HCT116 (cell line): ENCODE data around the gene SLC8A1. TPM values are rescaled to one million over a fixed set of nuclear protein-coding genes. Genes with fewer than 3 reads are reported as not detected.

Experiments used
- ATAC-seq: fragments of 200-7000 bp; cut with Tn5 transposase; 2 replicates; pipeline ENCODE4 v1.9.1; 2020; ENCODE audit warnings: mild to moderate bottlenecking, moderate library complexity
- Bru-seq: library from RNA; stranded (reverse); fragments of 400-500 nt; gene quantifications from one replicate; lab custom pipeline; 2021; lab: Mats Ljungman, UMichigan
- BruChase-seq, 2 experiments: library from RNA; stranded (reverse); fragments of 400-500 nt; gene quantifications; one replicate each; lab custom pipeline; 2021; lab: Mats Ljungman, UMichigan
- BruUV-seq: library from RNA; stranded (reverse); fragments of 400-500 nt; replicated peaks from 2 replicates; lab custom pipeline; 2021; lab: Mats Ljungman, UMichigan
- CTCF ChIA-PET: fragments of 300-600 bp; sonication (Branson Sonifier 250); formaldehyde crosslinking; loops from one replicate; lab custom pipeline; 2021; ENCODE audit warnings: antibody characterized with exemption; lab: Charles Lee
- POLR2A ChIA-PET: fragments of 300-600, 350-600 bp; sonication (Branson Sonifier 250); formaldehyde crosslinking; loops from one replicate; lab custom pipeline; 2021; ENCODE audit warnings: antibody characterized with exemption; lab: Charles Lee
- RAD21 ChIA-PET, 2 experiments: fragments of 300-600 bp; sonication (Branson Sonifier 250); formaldehyde crosslinking; loops; one replicate each; lab custom pipeline; 2023; ENCODE audit warnings: low total read pairs in 2 of 2; ENCODE audit not compliant: uncharacterized antibody in 2 of 2, unreplicated experiment in 2 of 2, low non-redundant PET in 1 of 2; lab: Charles Lee
- DNase-seq: peaks from one replicate; pipeline ENCODE4 v3.0.0-alpha.2; 2010; ENCODE audit warnings: low read depth, low spot score
- H2AFZ ChIP-seq: fragments of 200-600 bp; shearing (Covaris generic), sonication (generic); 2 replicates; pipeline ENCODE4 v1.6.1; 2017; ENCODE audit warnings: low read depth, mixed run types, mixed read lengths, antibody characterized with exemption, low read length; ENCODE audit not compliant: poor library complexity, severe bottlenecking
- H3K27ac ChIP-seq: 2 replicates; pipeline ENCODE4 v1.5.1; 2012; ENCODE audit warnings: low read depth, low read length
- H3K27me3 ChIP-seq: fragments of 200-600 bp; sonication (generic); 2 replicates; pipeline ENCODE4 v1.6.1; 2016; ENCODE audit warnings: mixed run types, low read length, mixed read lengths; ENCODE audit not compliant: insufficient read depth
- H3K36me3 ChIP-seq, 2 experiments: fragments of 200-500 bp in 1 of 2; fragments of 200-600 bp in 1 of 2; sonication (Bioruptor generic) in 1 of 2; sonication (generic) in 1 of 2; 2 replicates each; pipeline versions ENCODE4 v1.5.1 to v1.6.1; 2014 to 2016; ENCODE audit warnings: low read length in 2 of 2, inconsistent platforms in 1 of 2, mixed read lengths in 1 of 2, mixed run types in 1 of 2; ENCODE audit not compliant: insufficient read depth in 2 of 2, control insufficient read depth in 1 of 2
- H3K4me1 ChIP-seq, 2 experiments: fragments of 200-600 bp in 1 of 2; sonication (generic) in 1 of 2; 2 replicates each; pipeline versions ENCODE4 v1.5.1 to v1.6.1; 2012 to 2017; ENCODE audit warnings: low read length in 2 of 2, inconsistent platforms in 1 of 2, mild to moderate bottlenecking in 1 of 2, mixed read lengths in 1 of 2, mixed run types in 1 of 2, moderate library complexity in 1 of 2; ENCODE audit not compliant: insufficient read depth in 2 of 2, control insufficient read depth in 1 of 2
- H3K4me2 ChIP-seq: fragments of 200-600 bp; sonication (generic); 2 replicates; pipeline ENCODE4 v1.6.1; 2017; ENCODE audit warnings: mixed run types, low read length, mixed read lengths
- H3K4me3 ChIP-seq, 2 experiments: fragments of 200-600 bp in 1 of 2; sonication (generic) in 1 of 2; replicated peaks in 1 of 2; 2 replicates each; pipeline ENCODE4 v1.5.1; 2011 to 2016; ENCODE audit warnings: low read length in 2 of 2, control low read depth in 1 of 2, low read depth in 1 of 2, mild to moderate bottlenecking in 1 of 2, mixed read lengths in 1 of 2, mixed run types in 1 of 2
- H3K79me2 ChIP-seq: fragments of 200-600 bp; sonication (generic); 2 replicates; pipeline ENCODE4 v1.6.1; 2017; ENCODE audit warnings: mild to moderate bottlenecking, mixed run types, low read length, moderate library complexity, mixed read lengths; ENCODE audit not compliant: insufficient read depth
- H3K9ac ChIP-seq: fragments of 200-600 bp; sonication (generic); 2 replicates; pipeline ENCODE4 v1.6.1; 2016; ENCODE audit warnings: low read length, mixed read lengths
- H3K9me2 ChIP-seq: fragments of 200-600 bp; sonication (generic), shearing (Covaris generic); 2 replicates; pipeline ENCODE4 v1.6.1; 2017; ENCODE audit warnings: mixed run types, mild to moderate bottlenecking, moderate library complexity; ENCODE audit not compliant: insufficient read depth
- H3K9me3 ChIP-seq, 2 experiments: fragments of 200-500 bp in 1 of 2; fragments of 200-600 bp in 1 of 2; sonication (Bioruptor generic) in 1 of 2; sonication (generic) in 1 of 2; 2 replicates each; pipeline ENCODE4 v1.6.1; 2014 to 2017; ENCODE audit warnings: low read length in 2 of 2, mixed read lengths in 2 of 2, inconsistent platforms in 1 of 2, low read depth in 1 of 2, mild to moderate bottlenecking in 1 of 2, mixed run types in 1 of 2, moderate library complexity in 1 of 2; ENCODE audit not compliant: control insufficient read depth in 1 of 2, insufficient read depth in 1 of 2
- H4K20me1 ChIP-seq: fragments of 200-600 bp; sonication (generic), shearing (Covaris generic); 2 replicates; pipeline ENCODE4 v1.6.1; 2017; ENCODE audit warnings: mixed run types, mild to moderate bottlenecking, moderate library complexity; ENCODE audit not compliant: insufficient read depth
- EGR1 ChIP-seq: IDR thresholded peaks from 2 replicates; pipeline ENCODE4 v1.6.1; 2012; ENCODE audit warnings: low read depth
- ELF1 ChIP-seq: IDR thresholded peaks from 2 replicates; pipeline ENCODE4 v1.6.1; 2012; ENCODE audit warnings: low read depth, borderline replicate concordance
- EZH2phosphoT487 ChIP-seq: fragments of 200-600 bp; IDR thresholded peaks from 2 replicates; pipeline ENCODE4 v1.6.1; 2018; ENCODE audit warnings: antibody characterized with exemption, borderline replicate concordance
- SIN3A ChIP-seq: IDR thresholded peaks from 2 replicates; pipeline ENCODE4 v1.6.1; 2012; ENCODE audit warnings: low read depth
- SRF ChIP-seq: IDR thresholded peaks from 2 replicates; pipeline ENCODE4 v1.6.1; 2012; ENCODE audit warnings: low read depth
- intact Hi-C: fragments of 100-400 bp; cut with micrococcal nuclease; formaldehyde crosslinking; loops from 2 replicates; pipeline ENCODE4 v1.10.0; 2022
- long read RNA-seq: library from polyadenylated mRNA; unstranded; transcript quantifications from one replicate; pipeline ENCODE4 v2.0.0, GENCODE V29; 2021; ENCODE audit not compliant: unreplicated experiment
- polyA plus RNA-seq: library from polyadenylated mRNA; unstranded; fragments of >200 nt; gene quantifications from 2 replicates; pipeline ENCODE4 v1.2.1, GENCODE V29; 2012; ENCODE audit warnings: missing spikeins
- total RNA-seq: library from RNA; stranded (reverse); gene quantifications from one replicate; pipeline ENCODE4 v1.2.1, GENCODE V29; 2021; ENCODE audit not compliant: unreplicated experiment

The SLC8A1 gene
- total RNA-seq (0.07 TPM), Bru-seq, nascent RNA (percentile 1 among the genes with signal in this experiment), BruChase-seq, experiment 1, labeled RNA remaining after a 6-hour chase (percentile 1 among the genes with signal in this experiment), BruChase-seq, experiment 2, labeled RNA remaining after a 2-hour chase (percentile 1 among the genes with signal in this experiment)
- not detected in 2 replicates for polyA plus RNA-seq
- long read RNA-seq: 0 reads

GRCh38 chr2:40451918-40452605, at the start of gene SLC8A1:
Gene SLC8A1 (minus strand): TSS chr2:40452090.
- Histone ChIP-seq H4K20me1 (no peaks in the 10 kb centered on the region), H3K4me2 (no peak within 1 kb of the TSS), H3K36me3 (no peaks in the 10 kb centered on the region)
- intact Hi-C loops: no loop called here
- no peak for ATAC-seq
- no TSS peak for BruUV-seq
- no peak for TF ChIP-seq ELF1
- no peak for TF ChIP-seq SIN3A
- no peak for TF ChIP-seq SRF
- TF ChIP-seq, all 23 proteins: peak for 0
- H3K79me2 ChIP-seq: no peaks in the 10 kb centered on the region
- RAD21 ChIA-PET: no interaction called here
- H3K9me2 ChIP-seq: no peaks in the 10 kb centered on the region
- no peak within 1 kb of the TSS for H3K27ac ChIP-seq
- H3K9me3 ChIP-seq: no peaks in the 10 kb centered on the region
- H2AFZ ChIP-seq: no peak within 1 kb of the TSS
- POLR2A ChIA-PET: no interaction called here
- H3K9ac ChIP-seq: no peak within 1 kb of the TSS
- H3K27me3 ChIP-seq: no peaks in the 10 kb centered on the region
- CTCF ChIA-PET: no interaction called here
- no peak for DNase-seq
- H3K4me3 ChIP-seq: no peak within 1 kb of the TSS
- no peaks in the 10 kb centered on the region for H3K4me1 ChIP-seq

GRCh38 chr2:40499437-40499836, 47.5 kb upstream of the SLC8A1 start:
- Histone ChIP-seq H3K4me2 (no peak overlapping the region), H3K9me3 (no peaks in the 10 kb centered on the region), H2AFZ (no peak overlapping the region), H3K27ac (no peak overlapping the region), H3K4me3 (no peak overlapping the region), H4K20me1 (no peaks in the 10 kb centered on the region), H3K36me3 (no peaks in the 10 kb centered on the region), H3K4me1 (no peaks in the 10 kb centered on the region), H3K9ac (no peak overlapping the region), H3K9me2 (no peaks in the 10 kb centered on the region), H3K79me2 (no peaks in the 10 kb centered on the region), H3K27me3 (peaks cover 41% of the 10 kb centered on the region)
- ChIA-PET RAD21 (no interaction called here), POLR2A (no interaction called here), CTCF (interaction anchor here (1.5 kb wide), 1 partner anchor 11 kb away, joined by 4 read pairs; no protein-coding TSS in a partner anchor)
- BruUV-seq: no TSS peak
- ATAC-seq: no peak
- intact Hi-C loops: no loop called here
- DNase-seq: no peak
- no peak for TF ChIP-seq EZH2phosphoT487
- no peak for TF ChIP-seq SIN3A
- no peak for TF ChIP-seq EGR1
- TF ChIP-seq ELF1: no peak
